ENCODE measurements around the gene PRKACG. TPM values are rescaled to one million over a fixed set of nuclear protein-coding genes. Genes with fewer than 3 reads are reported as not detected.
A peak's percentile ranks its signal among the peaks of the same experiment; 100 is the strongest.

The PRKACG gene
- not detected for polyA plus RNA-seq (2013, experiment 1 of 2)
- not detected for polyA plus RNA-seq (2013, experiment 2 of 2)

GRCh38 chr9:69014013-69014412 is at the start of gene PRKACG:
TSS of gene PRKACG (minus strand) at chr9:69014113. CDS start at chr9:69014092, 21 bp downstream.
- no peaks in the 10 kb centered on the region for H3K79me1 ChIP-seq (replicated peaks; ENCODE audit: low read length, poor library complexity, severe bottlenecking)
- H2BK5ac ChIP-seq (ENCODE audit: low read depth, low read length, poor library complexity, severe bottlenecking) = no peak within 1 kb of the TSS
- no peaks in the 10 kb centered on the region for H3K36me3 ChIP-seq (ENCODE audit: control insufficient read depth in 1 of 2, insufficient read depth in 2 of 2, low read depth in 1 of 2, low read length in 2 of 2)
- no peak within 1 kb of the TSS for H3K9ac ChIP-seq (ENCODE audit: low read length)
- no peak within 1 kb of the TSS for H3K27ac ChIP-seq (ENCODE audit: low read length, poor library complexity, severe bottlenecking)
- 98% methylated on average over 20 of the region's 29 CpGs for WGBS
- no peak within 1 kb of the TSS for H3K14ac ChIP-seq (ENCODE audit: low read length in 2 of 2)
- H3K9me3 ChIP-seq (ENCODE audit: control insufficient read depth, low read length) = no peaks in the 10 kb centered on the region
- H3K23ac ChIP-seq (ENCODE audit: low read length in 2 of 2) = no peak within 1 kb of the TSS
- H2AK5ac ChIP-seq (ENCODE audit: low read length, severe bottlenecking) = no peak within 1 kb of the TSS
- no peak within 1 kb of the TSS for H3K18ac ChIP-seq (ENCODE audit: low read depth in 1 of 2, low read length in 2 of 2)
- no peak within 1 kb of the TSS for H2BK12ac ChIP-seq (ENCODE audit: low read length in 2 of 2)
- H3K4me3 ChIP-seq (ENCODE audit: insufficient read depth in 1 of 2, low read depth in 1 of 2, low read length in 2 of 2) = no peak within 1 kb of the TSS
- no peak within 1 kb of the TSS for H4K8ac ChIP-seq (ENCODE audit: low read length)
- H3K4me1 ChIP-seq (ENCODE audit: control insufficient read depth, insufficient read depth, low read depth, low read length) = no peaks in the 10 kb centered on the region
- no peak for DNase-seq
- no peak within 1 kb of the TSS for H3K4me2 ChIP-seq (ENCODE audit: low read length, poor library complexity, severe bottlenecking)
- H3K4ac ChIP-seq (ENCODE audit: low read depth in 1 of 2, low read length in 2 of 2) = no peak within 1 kb of the TSS
- H3K27me3 ChIP-seq (ENCODE audit: control insufficient read depth in 1 of 2, insufficient read depth in 1 of 2, low read length in 2 of 2) = peaks cover 10 to 21% of the 10 kb centered on the region in 2 experiments
- no peak within 1 kb of the TSS for H2AFZ ChIP-seq (ENCODE audit: low read depth, low read length)
- H2BK15ac ChIP-seq (ENCODE audit: low read depth, poor library complexity, severe bottlenecking) = no peak within 1 kb of the TSS
- no peak within 1 kb of the TSS for H4K91ac ChIP-seq (ENCODE audit: low read length)
- no peak within 1 kb of the TSS for H2BK120ac ChIP-seq (ENCODE audit: low read depth, low read length)

GRCh38 chr9:69062195-69062594 is 48.3 kb upstream of the PRKACG start:
- Histone ChIP-seq H2AK5ac (ENCODE audit: low read length, severe bottlenecking) (no peak overlapping the region), H3K9me3 (ENCODE audit: control insufficient read depth, low read length) (no peaks in the 10 kb centered on the region), H3K4me3 (ENCODE audit: insufficient read depth in 1 of 2, low read depth in 1 of 2, low read length in 2 of 2) (no peak overlapping the region), H4K8ac (ENCODE audit: low read length) (no peak overlapping the region), H3K18ac (ENCODE audit: low read depth in 1 of 2, low read length in 2 of 2) (no peak overlapping the region), H2BK120ac (ENCODE audit: low read depth, low read length) (no peak overlapping the region), H3K14ac (ENCODE audit: low read length in 2 of 2) (no peak overlapping the region), H3K4me2 (ENCODE audit: low read length, poor library complexity, severe bottlenecking) (no peak overlapping the region), H2BK15ac (ENCODE audit: low read depth, poor library complexity, severe bottlenecking) (no peak overlapping the region), H3K36me3 (ENCODE audit: control insufficient read depth in 1 of 2, insufficient read depth in 2 of 2, low read depth in 1 of 2, low read length in 2 of 2) (peaks cover 8 to 32% of the 10 kb centered on the region in 2 experiments), H2BK5ac (ENCODE audit: low read depth, low read length, poor library complexity, severe bottlenecking) (no peak overlapping the region), H3K4ac (ENCODE audit: low read depth in 1 of 2, low read length in 2 of 2) (no peak overlapping the region), H3K9ac (ENCODE audit: low read length) (no peak overlapping the region), H3K4me1 (ENCODE audit: control insufficient read depth, insufficient read depth, low read depth, low read length) (no peaks in the 10 kb centered on the region), H4K91ac (ENCODE audit: low read length) (no peak overlapping the region), H3K27me3 (ENCODE audit: control insufficient read depth in 1 of 2, insufficient read depth in 1 of 2, low read length in 2 of 2) (no peaks in the 10 kb centered on the region), H3K23ac (ENCODE audit: low read length in 2 of 2) (no peak overlapping the region), H3K27ac (ENCODE audit: low read length, poor library complexity, severe bottlenecking) (no peak overlapping the region), H3K79me1 (replicated peaks; ENCODE audit: low read length, poor library complexity, severe bottlenecking) (peaks cover 3% of the 10 kb centered on the region), H2AFZ (ENCODE audit: low read depth, low read length) (no peak overlapping the region), H2BK12ac (ENCODE audit: low read length in 2 of 2) (no peak overlapping the region)
- WGBS = 90% methylated on average over 2 of the region's 5 CpGs
- DNase-seq = no peak

GRCh38 chr9:69060766-69061165 is 46.9 kb upstream of the PRKACG start:
- Histone ChIP-seq H4K91ac (ENCODE audit: low read length) (no peak overlapping the region), H2BK12ac (ENCODE audit: low read length in 2 of 2) (no peak overlapping the region), H3K18ac (ENCODE audit: low read depth in 1 of 2, low read length in 2 of 2) (no peak overlapping the region), H2AK5ac (ENCODE audit: low read length, severe bottlenecking) (no peak overlapping the region), H3K27ac (ENCODE audit: low read length, poor library complexity, severe bottlenecking) (no peak overlapping the region), H3K4me2 (ENCODE audit: low read length, poor library complexity, severe bottlenecking) (no peak overlapping the region), H4K8ac (ENCODE audit: low read length) (peak overlapping the region; percentile 12), H3K14ac (ENCODE audit: low read length in 2 of 2) (peak overlapping the region in 1 of 2 experiments; percentile 19), H2AFZ (ENCODE audit: low read depth, low read length) (no peak overlapping the region), H2BK15ac (ENCODE audit: low read depth, poor library complexity, severe bottlenecking) (no peak overlapping the region), H3K23ac (ENCODE audit: low read length in 2 of 2) (no peak overlapping the region), H3K27me3 (ENCODE audit: control insufficient read depth in 1 of 2, insufficient read depth in 1 of 2, low read length in 2 of 2) (no peaks in the 10 kb centered on the region), H2BK5ac (ENCODE audit: low read depth, low read length, poor library complexity, severe bottlenecking) (no peak overlapping the region), H2BK120ac (ENCODE audit: low read depth, low read length) (no peak overlapping the region), H3K4me1 (ENCODE audit: control insufficient read depth, insufficient read depth, low read depth, low read length) (no peaks in the 10 kb centered on the region), H3K9me3 (ENCODE audit: control insufficient read depth, low read length) (no peaks in the 10 kb centered on the region), H3K9ac (ENCODE audit: low read length) (no peak overlapping the region), H3K4ac (ENCODE audit: low read depth in 1 of 2, low read length in 2 of 2) (no peak overlapping the region), H3K36me3 (ENCODE audit: control insufficient read depth in 1 of 2, insufficient read depth in 2 of 2, low read depth in 1 of 2, low read length in 2 of 2) (peaks cover 0 to 30% of the 10 kb centered on the region in 2 experiments), H3K79me1 (replicated peaks; ENCODE audit: low read length, poor library complexity, severe bottlenecking) (peaks cover 3% of the 10 kb centered on the region), H3K4me3 (ENCODE audit: insufficient read depth in 1 of 2, low read depth in 1 of 2, low read length in 2 of 2) (no peak overlapping the region)
- 70% methylated on average over 1 of the region's 1 CpG for WGBS
- no peak for DNase-seq

DNA sequence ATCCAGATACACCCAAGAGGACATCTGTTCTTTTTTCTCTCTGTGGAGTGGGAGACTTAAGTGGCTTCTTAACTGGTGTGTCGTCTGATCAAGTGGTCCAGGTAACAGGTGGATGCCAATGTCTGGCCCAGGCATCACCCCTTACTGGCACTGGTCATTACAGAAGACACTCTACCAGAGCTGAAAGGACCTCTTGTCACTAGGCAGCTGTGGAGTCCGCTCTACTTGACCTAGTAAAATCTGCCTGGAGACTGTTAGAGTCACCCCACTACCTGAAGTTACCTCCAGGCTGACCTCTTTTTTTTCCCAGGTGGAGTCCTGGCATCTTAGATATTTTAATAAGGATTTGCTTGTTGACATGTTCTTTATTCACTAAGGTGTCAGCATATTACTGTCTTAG is 44.2 kb upstream of the PRKACG start:
- Histone ChIP-seq H4K91ac (ENCODE audit: low read length) (no peak overlapping the region), H3K27ac (ENCODE audit: low read length, poor library complexity, severe bottlenecking) (no peak overlapping the region), H3K4me3 (ENCODE audit: insufficient read depth in 1 of 2, low read depth in 1 of 2, low read length in 2 of 2) (no peak overlapping the region), H3K36me3 (ENCODE audit: control insufficient read depth in 1 of 2, insufficient read depth in 2 of 2, low read depth in 1 of 2, low read length in 2 of 2) (peaks cover 0 to 16% of the 10 kb centered on the region in 2 experiments), H2BK15ac (ENCODE audit: low read depth, poor library complexity, severe bottlenecking) (no peak overlapping the region), H3K14ac (ENCODE audit: low read length in 2 of 2) (no peak overlapping the region), H3K9me3 (ENCODE audit: control insufficient read depth, low read length) (no peaks in the 10 kb centered on the region), H2AK5ac (ENCODE audit: low read length, severe bottlenecking) (no peak overlapping the region), H2BK5ac (ENCODE audit: low read depth, low read length, poor library complexity, severe bottlenecking) (no peak overlapping the region), H3K4ac (ENCODE audit: low read depth in 1 of 2, low read length in 2 of 2) (no peak overlapping the region), H3K4me2 (ENCODE audit: low read length, poor library complexity, severe bottlenecking) (no peak overlapping the region), H3K18ac (ENCODE audit: low read depth in 1 of 2, low read length in 2 of 2) (no peak overlapping the region), H3K79me1 (replicated peaks; ENCODE audit: low read length, poor library complexity, severe bottlenecking) (peaks cover 3% of the 10 kb centered on the region), H2BK120ac (ENCODE audit: low read depth, low read length) (no peak overlapping the region), H2BK12ac (ENCODE audit: low read length in 2 of 2) (no peak overlapping the region), H3K4me1 (ENCODE audit: control insufficient read depth, insufficient read depth, low read depth, low read length) (no peaks in the 10 kb centered on the region), H4K8ac (ENCODE audit: low read length) (no peak overlapping the region), H3K27me3 (ENCODE audit: control insufficient read depth in 1 of 2, insufficient read depth in 1 of 2, low read length in 2 of 2) (no peaks in the 10 kb centered on the region), H2AFZ (ENCODE audit: low read depth, low read length) (no peak overlapping the region), H3K9ac (ENCODE audit: low read length) (no peak overlapping the region), H3K23ac (ENCODE audit: low read length in 2 of 2) (no peak overlapping the region)
- no peak for DNase-seq
- WGBS = 92% methylated on average over 2 of the region's 2 CpGs

All from mesenchymal stem cell (in vitro differentiated cells and primary cell).